ENCODE data around the gene PISD. TPM values are rescaled to one million over a fixed set of nuclear protein-coding genes. Genes with fewer than 3 reads are reported as not detected.
A peak's percentile ranks its signal among the peaks of the same experiment; 100 is the strongest.

The PISD gene
- total RNA-seq, 3 donors from 2014 or later (not counting 1 experiment from before 2014, with no cell fraction given): 36.0 to 52.1 (median 47.8) TPM

- 83% methylated on average over 1 of the region's 1 CpG for WGBS (ENCODE audit: insufficient coverage)
- Mint-ChIP-seq H3K4me1 (peaks cover 29 to 35% of the 10 kb centered on the region in 2 donors), H3K4me3 (no peak overlapping the region), H3K27me3 (ENCODE audit: low read depth in 2 of 2) (no peaks in the 10 kb centered on the region), H3K27ac (peak overlapping the region; percentile 35 to 80), H3K9me3 (no peaks in the 10 kb centered on the region), H3K36me3 (no peaks in the 10 kb centered on the region)
- Histone ChIP-seq H3K4me1 (ENCODE audit: control insufficient read depth, insufficient read depth, low read length) (peaks cover 43% of the 10 kb centered on the region), H3K27me3 (ENCODE audit: control insufficient read depth, insufficient read depth, low read length) (no peaks in the 10 kb centered on the region), H3K9me3 (ENCODE audit: control insufficient read depth, insufficient read depth, low read length) (no peaks in the 10 kb centered on the region), H3K4me3 (ENCODE audit: low read length) (no peak overlapping the region), H3K27ac (ENCODE audit: low read length) (no peak overlapping the region), H3K36me3 (ENCODE audit: control insufficient read depth, insufficient read depth, low read length) (peaks cover 38% of the 10 kb centered on the region)
- intact Hi-C loops (cut with micrococcal nuclease): no loop called here
- ATAC-seq (no peak), DNase-seq (no peak)
- TF ChIP-seq, protein P1, sequence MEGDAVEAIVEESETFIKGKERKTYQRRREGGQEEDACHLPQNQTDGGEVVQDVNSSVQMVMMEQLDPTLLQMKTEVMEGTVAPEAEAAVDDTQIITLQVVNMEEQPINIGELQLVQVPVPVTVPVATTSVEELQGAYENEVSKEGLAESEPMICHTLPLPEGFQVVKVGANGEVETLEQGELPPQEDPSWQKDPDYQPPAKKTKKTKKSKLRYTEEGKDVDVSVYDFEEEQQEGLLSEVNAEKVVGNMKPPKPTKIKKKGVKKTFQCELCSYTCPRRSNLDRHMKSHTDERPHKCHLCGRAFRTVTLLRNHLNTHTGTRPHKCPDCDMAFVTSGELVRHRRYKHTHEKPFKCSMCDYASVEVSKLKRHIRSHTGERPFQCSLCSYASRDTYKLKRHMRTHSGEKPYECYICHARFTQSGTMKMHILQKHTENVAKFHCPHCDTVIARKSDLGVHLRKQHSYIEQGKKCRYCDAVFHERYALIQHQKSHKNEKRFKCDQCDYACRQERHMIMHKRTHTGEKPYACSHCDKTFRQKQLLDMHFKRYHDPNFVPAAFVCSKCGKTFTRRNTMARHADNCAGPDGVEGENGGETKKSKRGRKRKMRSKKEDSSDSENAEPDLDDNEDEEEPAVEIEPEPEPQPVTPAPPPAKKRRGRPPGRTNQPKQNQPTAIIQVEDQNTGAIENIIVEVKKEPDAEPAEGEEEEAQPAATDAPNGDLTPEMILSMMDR (IDR thresholded peaks at IDR 0.05): no peak
Measured at GRCh38 chr22:31622980-31623379, 39.0 kb downstream of the PISD start.

GRCh38 chr22:31621507-31622124 is 40.4 kb downstream of the PISD start:
- no peaks in the 10 kb centered on the region for H3K27me3 Mint-ChIP-seq (ENCODE audit: low read depth in 2 of 2)
- WGBS (ENCODE audit: insufficient coverage): 80% methylated on average over 19 of the region's 19 CpGs

GRCh38 chr22:31620756-31621480 is 41.1 kb downstream of the PISD start:
- H3K27ac ChIP-seq (ENCODE audit: low read length): no peak overlapping the region
- H3K4me1 Mint-ChIP-seq: peaks cover 14 to 26% of the 10 kb centered on the region in 2 donors
- no peaks in the 10 kb centered on the region for H3K36me3 Mint-ChIP-seq
- no peak overlapping the region for H3K4me3 Mint-ChIP-seq
- no peak for ATAC-seq
- 93% methylated on average over 20 of the region's 20 CpGs for WGBS (ENCODE audit: insufficient coverage)
- peak overlapping the region; percentile 54 to 80 for H3K27ac Mint-ChIP-seq
- H3K9me3 ChIP-seq (ENCODE audit: control insufficient read depth, insufficient read depth, low read length): no peaks in the 10 kb centered on the region
- intact Hi-C loops (cut with micrococcal nuclease): no loop called here
- TF ChIP-seq, protein P1 (IDR thresholded peaks at IDR 0.05): no peak
- no peaks in the 10 kb centered on the region for H3K9me3 Mint-ChIP-seq
- no peak for DNase-seq
- H3K27me3 ChIP-seq (ENCODE audit: control insufficient read depth, insufficient read depth, low read length): no peaks in the 10 kb centered on the region
- peaks cover 32% of the 10 kb centered on the region for H3K4me1 ChIP-seq (ENCODE audit: control insufficient read depth, insufficient read depth, low read length)
- H3K4me3 ChIP-seq (ENCODE audit: low read length): no peak overlapping the region
- H3K36me3 ChIP-seq (ENCODE audit: control insufficient read depth, insufficient read depth, low read length): peaks cover 52% of the 10 kb centered on the region
- H3K27me3 Mint-ChIP-seq (ENCODE audit: low read depth in 2 of 2): no peaks in the 10 kb centered on the region

More at GRCh38 chr22:31621507-31622124, 40.4 kb downstream of the PISD start:
- ATAC-seq (peak in 1 of 3 donors; percentile 69), DNase-seq (no peak)
- H3K9me3 ChIP-seq (ENCODE audit: control insufficient read depth, insufficient read depth, low read length): no peaks in the 10 kb centered on the region
- TF ChIP-seq, protein P1 (IDR thresholded peaks at IDR 0.05): no peak
- H3K4me1 ChIP-seq (ENCODE audit: control insufficient read depth, insufficient read depth, low read length): peaks cover 32% of the 10 kb centered on the region
- H3K36me3 ChIP-seq (ENCODE audit: control insufficient read depth, insufficient read depth, low read length): peaks cover 49% of the 10 kb centered on the region
- H3K27ac Mint-ChIP-seq: peak overlapping the region; percentile 35 to 80
- H3K4me3 Mint-ChIP-seq: peak overlapping the region; percentile 37
- peaks cover 18 to 27% of the 10 kb centered on the region in 2 donors for H3K4me1 Mint-ChIP-seq
- no peaks in the 10 kb centered on the region for H3K36me3 Mint-ChIP-seq
- no peak overlapping the region for H3K4me3 ChIP-seq (ENCODE audit: low read length)
- intact Hi-C loops (cut with micrococcal nuclease): no loop called here
- H3K9me3 Mint-ChIP-seq: no peaks in the 10 kb centered on the region
- no peaks in the 10 kb centered on the region for H3K27me3 ChIP-seq (ENCODE audit: control insufficient read depth, insufficient read depth, low read length)
- H3K27ac ChIP-seq (ENCODE audit: low read length): no peak overlapping the region

Data from natural killer cell (primary cell).